Suprapubic skin (tissue), 3 donors: ENCODE data around the gene SPAG16.

ENCODE experiments used
- CTCF ChIP-seq, 2 donors: fragments of 200-600 bp in 1 of 2; fragments of 450-650 bp in 1 of 2; sonication (generic) in 1 of 2; IDR thresholded peaks; one replicate each; pipeline ENCODE4 v1.5.1; 2016 to 2019; ENCODE audit warnings: antibody characterized with exemption in 2 of 2, mild to moderate bottlenecking in 1 of 2, moderate library complexity in 1 of 2
- POLR2A ChIP-seq, 2 donors: fragments of 450-650 bp; IDR thresholded peaks; one replicate each; pipeline ENCODE4 v1.6.1; 2017; ENCODE audit warnings: antibody characterized with exemption in 2 of 2, mild to moderate bottlenecking in 2 of 2, moderate library complexity in 2 of 2

DNA sequence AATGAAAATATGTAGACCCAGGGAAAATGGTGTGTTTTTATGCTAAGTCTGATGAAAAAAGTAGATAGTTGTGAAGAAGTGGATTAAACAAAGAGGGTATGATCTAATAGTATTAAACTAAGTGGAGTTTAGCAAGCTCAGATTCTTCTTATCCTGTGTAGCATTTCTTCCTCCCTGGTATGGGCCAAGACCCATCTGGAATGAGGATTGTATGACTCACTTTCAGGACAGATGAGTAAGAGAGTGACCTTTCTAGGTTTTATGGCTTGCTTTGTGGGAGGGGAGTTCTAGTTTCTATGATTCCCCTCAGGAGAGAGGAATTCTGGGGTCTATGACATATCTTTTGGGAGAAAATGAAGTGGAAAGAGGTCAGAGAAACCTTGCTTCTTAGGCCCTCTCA, 550.1 kb downstream of the SPAG16 start:
- TF ChIP-seq POLR2A (IDR thresholded peaks at IDR 0.05): no peak
- no peak for TF ChIP-seq CTCF (IDR thresholded peaks at IDR 0.05)
